Astrocyte (in vitro differentiated cells and primary cell): ENCODE results near the gene PTPRF. TPM values are rescaled to one million over a fixed set of nuclear protein-coding genes. Genes with fewer than 3 reads are reported as not detected.

ENCODE experiments used
- DNase-seq: peaks from one replicate; pipeline ENCODE4 v3.0.0-alpha.2; 2010; ENCODE audit warnings: low read depth
- FAIRE-seq: peaks from 2 replicates; lab custom pipeline; 2011; peaks lifted over from hg19 to GRCh38; lab: Jason Lieb, UNC
- H2AFZ ChIP-seq: 2 replicates; pipeline ENCODE4 v1.6.0; 2012; ENCODE audit warnings: low read depth, low read length, inconsistent platforms
- H3K27ac ChIP-seq: 2 replicates; pipeline ENCODE4 v1.5.1; 2011; ENCODE audit warnings: low read depth, low read length, inconsistent platforms
- H3K27me3 ChIP-seq: 2 replicates; pipeline ENCODE4 v1.6.0; 2011; ENCODE audit warnings: low read length, inconsistent platforms; ENCODE audit not compliant: insufficient read depth
- H3K36me3 ChIP-seq: 2 replicates; pipeline ENCODE4 v1.5.1; 2011; ENCODE audit warnings: low read length, inconsistent platforms; ENCODE audit not compliant: insufficient read depth
- H3K4me1 ChIP-seq: 2 replicates; pipeline ENCODE4 v1.5.1; 2011; ENCODE audit warnings: low read length, inconsistent platforms; ENCODE audit not compliant: insufficient read depth
- H3K4me2 ChIP-seq: 2 replicates; pipeline ENCODE4 v1.6.0; 2012; ENCODE audit warnings: low read length, inconsistent platforms
- H3K4me3 ChIP-seq: 2 replicates; pipeline ENCODE4 v1.5.1; 2011; ENCODE audit warnings: low read depth, mild to moderate bottlenecking, low read length, inconsistent platforms; ENCODE audit not compliant: insufficient read depth
- H3K79me2 ChIP-seq: 2 replicates; pipeline ENCODE4 v1.6.0; 2012; ENCODE audit warnings: mild to moderate bottlenecking, low read length, inconsistent platforms; ENCODE audit not compliant: insufficient read depth
- H3K9ac ChIP-seq: 2 replicates; pipeline ENCODE4 v1.6.0; 2012; ENCODE audit warnings: mild to moderate bottlenecking, low read length, inconsistent platforms
- H3K9me3 ChIP-seq: 2 replicates; pipeline ENCODE4 v1.5.1; 2012; ENCODE audit warnings: low read depth, mild to moderate bottlenecking, low read length, inconsistent platforms; ENCODE audit not compliant: insufficient read depth
- H4K20me1 ChIP-seq: 2 replicates; pipeline ENCODE4 v1.6.0; 2012; ENCODE audit warnings: low read length, inconsistent platforms; ENCODE audit not compliant: insufficient read depth
- H3K27ac Mint-ChIP-seq: one replicate; pipeline ENCODE4 v1.8.0; 2021; ENCODE audit warnings: mild to moderate bottlenecking, mixed read lengths; ENCODE audit not compliant: unreplicated experiment
- H3K27me3 Mint-ChIP-seq: one replicate; pipeline ENCODE4 v1.8.0; 2021; ENCODE audit warnings: low read depth, mixed read lengths; ENCODE audit not compliant: unreplicated experiment
- H3K36me3 Mint-ChIP-seq: one replicate; pipeline ENCODE4 v1.8.0; 2021; ENCODE audit warnings: low read depth, mixed read lengths; ENCODE audit not compliant: unreplicated experiment
- H3K4me1 Mint-ChIP-seq: one replicate; pipeline ENCODE4 v1.8.0; 2021; ENCODE audit warnings: low read depth, mixed read lengths; ENCODE audit not compliant: unreplicated experiment
- H3K4me3 Mint-ChIP-seq: one replicate; pipeline ENCODE4 v1.8.0; 2021; ENCODE audit warnings: mild to moderate bottlenecking, moderate library complexity, mixed read lengths; ENCODE audit not compliant: unreplicated experiment
- H3K9me3 Mint-ChIP-seq: one replicate; pipeline ENCODE4 v1.8.0; 2021; ENCODE audit warnings: mild to moderate bottlenecking, mixed read lengths; ENCODE audit not compliant: unreplicated experiment
- EZH2 ChIP-seq: IDR thresholded peaks from 2 replicates; pipeline ENCODE4 v1.6.1; 2012; ENCODE audit warnings: mild to moderate bottlenecking, low read length, inconsistent platforms; ENCODE audit not compliant: insufficient read depth
- total RNA-seq: library from RNA; stranded (reverse); gene quantifications from 2 replicates; pipeline ENCODE4 v1.2.1, GENCODE V29; 2021
- TF ChIP-seq, protein P1 (sequence below): IDR thresholded peaks from 2 replicates; pipeline ENCODE4 v1.5.1; 2011; ENCODE audit warnings: low read depth, mild to moderate bottlenecking, inconsistent platforms, low read length, moderate library complexity; ENCODE audit not compliant: insufficient read depth

PTPRF gene
- total RNA-seq, 1 donor from 2014 or later = 275 TPM

DNA sequence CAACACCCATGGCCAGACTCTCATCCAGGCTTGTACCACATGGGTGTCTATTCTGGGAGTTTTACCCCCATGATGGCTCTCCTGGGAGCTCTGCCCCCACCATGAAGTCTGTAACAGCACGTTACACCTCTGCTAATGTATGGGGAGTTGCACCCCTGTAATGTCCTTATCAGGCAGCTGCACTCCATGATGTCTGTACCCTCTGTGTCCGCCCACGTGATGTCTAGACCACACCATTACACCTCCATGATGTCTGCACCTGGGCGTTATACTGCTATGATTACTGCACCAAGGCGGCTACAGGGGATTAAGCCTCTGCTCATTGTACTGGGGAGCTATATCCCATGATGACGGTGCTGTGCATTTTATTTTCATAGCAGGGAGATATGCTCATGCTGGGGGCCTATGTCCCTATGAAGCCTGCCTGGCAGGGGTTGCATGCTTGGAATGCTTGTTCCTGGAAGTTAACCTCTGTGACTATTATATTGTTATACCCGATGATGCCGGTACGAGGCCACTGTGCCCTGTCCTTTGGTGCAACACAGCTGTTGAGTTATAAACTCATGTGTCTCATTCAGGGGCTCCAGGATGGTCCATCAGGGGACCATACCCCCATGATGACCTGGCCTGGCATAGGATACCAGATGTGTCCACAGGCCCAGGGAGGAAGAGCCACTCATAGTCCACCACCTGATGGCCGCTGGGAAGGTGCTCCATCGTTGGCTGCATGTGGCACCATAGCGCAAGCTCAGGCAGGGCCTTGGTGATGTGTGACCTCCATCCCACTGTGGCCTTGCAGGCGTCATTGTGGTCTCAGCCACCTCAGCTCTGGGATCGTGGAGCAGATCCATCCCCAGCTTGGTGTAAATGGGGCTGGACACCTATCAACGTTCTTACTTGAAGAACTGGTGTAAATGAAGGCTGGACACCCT, 12.1 kb downstream of the PTPRF start:
- no peak for FAIRE-seq
- TF ChIP-seq EZH2 = no peak
- TF ChIP-seq, protein P1, sequence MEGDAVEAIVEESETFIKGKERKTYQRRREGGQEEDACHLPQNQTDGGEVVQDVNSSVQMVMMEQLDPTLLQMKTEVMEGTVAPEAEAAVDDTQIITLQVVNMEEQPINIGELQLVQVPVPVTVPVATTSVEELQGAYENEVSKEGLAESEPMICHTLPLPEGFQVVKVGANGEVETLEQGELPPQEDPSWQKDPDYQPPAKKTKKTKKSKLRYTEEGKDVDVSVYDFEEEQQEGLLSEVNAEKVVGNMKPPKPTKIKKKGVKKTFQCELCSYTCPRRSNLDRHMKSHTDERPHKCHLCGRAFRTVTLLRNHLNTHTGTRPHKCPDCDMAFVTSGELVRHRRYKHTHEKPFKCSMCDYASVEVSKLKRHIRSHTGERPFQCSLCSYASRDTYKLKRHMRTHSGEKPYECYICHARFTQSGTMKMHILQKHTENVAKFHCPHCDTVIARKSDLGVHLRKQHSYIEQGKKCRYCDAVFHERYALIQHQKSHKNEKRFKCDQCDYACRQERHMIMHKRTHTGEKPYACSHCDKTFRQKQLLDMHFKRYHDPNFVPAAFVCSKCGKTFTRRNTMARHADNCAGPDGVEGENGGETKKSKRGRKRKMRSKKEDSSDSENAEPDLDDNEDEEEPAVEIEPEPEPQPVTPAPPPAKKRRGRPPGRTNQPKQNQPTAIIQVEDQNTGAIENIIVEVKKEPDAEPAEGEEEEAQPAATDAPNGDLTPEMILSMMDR = no peak
- no peak for DNase-seq
- H3K79me2 ChIP-seq = peaks cover 50% of the 10 kb centered on the region
- no peak overlapping the region for H3K4me2 ChIP-seq
- H3K36me3 ChIP-seq = peaks cover 10% of the 10 kb centered on the region
- no peak overlapping the region for H3K4me3 ChIP-seq
- peaks cover 3% of the 10 kb centered on the region for H3K4me1 ChIP-seq
- no peak overlapping the region for H3K27ac Mint-ChIP-seq
- no peaks in the 10 kb centered on the region for H3K9me3 ChIP-seq
- H3K4me3 Mint-ChIP-seq = no peak overlapping the region
- H3K4me1 Mint-ChIP-seq = peaks cover 24% of the 10 kb centered on the region
- H3K27me3 ChIP-seq = no peaks in the 10 kb centered on the region
- H3K9me3 Mint-ChIP-seq = no peaks in the 10 kb centered on the region
- no peak overlapping the region for H3K27ac ChIP-seq
- H3K36me3 Mint-ChIP-seq = peaks cover 39% of the 10 kb centered on the region
- H3K9ac ChIP-seq = no peak overlapping the region
- peaks cover 93% of the 10 kb centered on the region for H4K20me1 ChIP-seq
- H3K27me3 Mint-ChIP-seq = no peaks in the 10 kb centered on the region
- no peak overlapping the region for H2AFZ ChIP-seq

DNA sequence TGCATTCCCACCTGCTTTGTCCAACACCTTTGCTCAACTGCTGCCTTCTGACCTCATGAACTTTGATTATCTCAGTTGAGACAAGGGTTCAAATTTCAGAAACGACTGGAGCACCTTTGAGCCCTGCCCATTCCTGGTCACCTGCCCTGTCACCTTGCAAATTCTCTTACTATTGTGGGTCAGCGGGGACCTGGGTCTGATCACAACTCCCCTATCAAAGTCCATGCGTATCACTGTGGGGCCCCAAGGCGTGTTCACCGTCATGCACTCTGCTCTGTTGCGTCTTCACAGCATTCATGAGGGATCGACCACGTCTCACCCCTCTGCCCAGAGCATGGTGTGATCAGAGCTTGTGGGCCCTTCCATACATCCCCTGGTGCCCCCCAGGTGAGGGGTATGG, 12.9 kb downstream of the PTPRF start:
- no peaks in the 10 kb centered on the region for H3K9me3 Mint-ChIP-seq
- peaks cover 33% of the 10 kb centered on the region for H3K36me3 Mint-ChIP-seq
- no peak for FAIRE-seq
- no peak overlapping the region for H3K4me3 Mint-ChIP-seq
- no peak for DNase-seq
- Histone ChIP-seq H3K79me2 (peaks cover 44% of the 10 kb centered on the region), H4K20me1 (peaks cover 92% of the 10 kb centered on the region), H3K4me2 (no peak overlapping the region), H3K36me3 (peaks cover 10% of the 10 kb centered on the region), H3K27ac (no peak overlapping the region), H3K27me3 (no peaks in the 10 kb centered on the region), H2AFZ (no peak overlapping the region), H3K9me3 (no peaks in the 10 kb centered on the region), H3K9ac (no peak overlapping the region), H3K4me3 (no peak overlapping the region), H3K4me1 (peaks cover 3% of the 10 kb centered on the region)
- H3K27ac Mint-ChIP-seq = no peak overlapping the region
- H3K4me1 Mint-ChIP-seq = peaks cover 31% of the 10 kb centered on the region
- TF ChIP-seq, protein P1 = no peak
- no peak for TF ChIP-seq EZH2
- no peaks in the 10 kb centered on the region for H3K27me3 Mint-ChIP-seq

DNA sequence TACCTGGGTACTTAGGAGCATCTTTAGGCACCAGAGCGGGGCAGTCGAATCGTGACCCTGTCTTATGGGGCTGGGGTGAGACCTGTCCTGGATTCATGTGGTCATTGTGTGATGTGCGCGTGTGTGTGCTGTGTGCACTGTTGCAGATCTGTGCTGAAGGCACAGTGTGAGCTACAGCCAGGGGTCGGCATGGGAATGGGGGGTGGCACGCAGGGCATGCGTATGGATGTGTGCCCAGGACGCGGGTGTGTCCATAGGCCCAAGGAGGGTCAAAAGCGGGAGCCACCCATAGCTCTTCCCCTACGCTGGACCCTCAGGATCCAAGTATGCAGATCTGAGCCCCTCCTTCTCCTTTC, 14.6 kb downstream of the PTPRF start:
- Histone ChIP-seq H4K20me1 (peaks cover 81% of the 10 kb centered on the region), H3K27ac (no peak overlapping the region)

More for the DNA sequence above, 14.6 kb downstream of the PTPRF start:
- Histone ChIP-seq H3K79me2 (peaks cover 31% of the 10 kb centered on the region), H3K36me3 (peaks cover 6% of the 10 kb centered on the region), H3K9me3 (no peaks in the 10 kb centered on the region), H3K4me1 (peaks cover 3% of the 10 kb centered on the region), H3K4me3 (no peak overlapping the region), H3K9ac (no peak overlapping the region), H3K27me3 (no peaks in the 10 kb centered on the region), H3K4me2 (no peak overlapping the region), H2AFZ (no peak overlapping the region)
- DNase-seq (no peak), FAIRE-seq (no peak)
- TF ChIP-seq, protein P1 = no peak
- no peak for TF ChIP-seq EZH2
- Mint-ChIP-seq H3K27me3 (no peaks in the 10 kb centered on the region), H3K9me3 (no peaks in the 10 kb centered on the region), H3K4me3 (no peak overlapping the region), H3K4me1 (peaks cover 38% of the 10 kb centered on the region), H3K36me3 (peaks cover 18% of the 10 kb centered on the region), H3K27ac (peak overlapping the region; percentile 62)
